Neural cell (in vitro differentiated cells): ENCODE data around the gene OR6N2. TPM values are rescaled to one million over a fixed set of nuclear protein-coding genes. Genes with fewer than 3 reads are reported as not detected.

Source experiments
- H2AFZ ChIP-seq: fragments of 200-600, 300-800 bp; sonication (generic), shearing (Covaris generic); 2 replicates; pipeline ENCODE4 v1.6.0; 2014; ENCODE audit warnings: low read depth, mild to moderate bottlenecking, antibody characterized with exemption, low read length, moderate library complexity
- H3F3A ChIP-seq: fragments of 200-600 bp; shearing (Covaris generic); 2 replicates; pipeline ENCODE4 v1.6.1; 2016; ENCODE audit warnings: mild to moderate bottlenecking, moderate library complexity, mixed read lengths, antibody characterized with exemption, low read length; ENCODE audit not compliant: insufficient read depth, poor library complexity, severe bottlenecking
- H3K27ac ChIP-seq: fragments of 200-600, 300-800 bp; sonication (generic), shearing (Covaris generic); 2 replicates; pipeline ENCODE4 v1.5.1; 2014; ENCODE audit warnings: mild to moderate bottlenecking, low read length, moderate library complexity
- H3K27me3 ChIP-seq: fragments of 300-800, 200-600 bp; sonication (generic), shearing (Covaris generic); 2 replicates; pipeline ENCODE4 v1.6.0; 2014; ENCODE audit warnings: mild to moderate bottlenecking, low read depth, low read length, moderate library complexity; ENCODE audit not compliant: insufficient read depth
- H3K36me3 ChIP-seq: fragments of 300-800, 200-600 bp; sonication (generic), shearing (Covaris generic); 2 replicates; pipeline ENCODE4 v1.5.1; 2014; ENCODE audit warnings: mild to moderate bottlenecking, antibody characterized with exemption, low read length, moderate library complexity; ENCODE audit not compliant: insufficient read depth
- H3K4me2 ChIP-seq: fragments of 300-800, 200-600 bp; sonication (generic), shearing (Covaris generic); 2 replicates; pipeline ENCODE4 v1.6.0; 2014; ENCODE audit warnings: mild to moderate bottlenecking, low read length
- H3K4me3 ChIP-seq: fragments of 300-800, 200-600 bp; sonication (generic), shearing (Covaris generic); 2 replicates; pipeline ENCODE4 v1.5.1; 2014; ENCODE audit warnings: mild to moderate bottlenecking, low read length, moderate library complexity
- H3K79me2 ChIP-seq: fragments of 200-600 bp; shearing (Covaris generic); replicated peaks from 2 replicates; pipeline ENCODE4 v1.6.0; 2014; ENCODE audit warnings: mild to moderate bottlenecking, low read length, moderate library complexity; ENCODE audit not compliant: insufficient read depth
- H3K9ac ChIP-seq: fragments of 300-800, 200-600 bp; sonication (generic), shearing (Covaris generic); 2 replicates; pipeline ENCODE4 v1.6.1; 2016; ENCODE audit warnings: mild to moderate bottlenecking, low read length, mixed read lengths
- H3K9me2 ChIP-seq: fragments of 200-600 bp; shearing (Covaris generic); 2 replicates; pipeline ENCODE4 v1.6.1; 2016; ENCODE audit warnings: mild to moderate bottlenecking, low read length, mixed read lengths; ENCODE audit not compliant: insufficient read depth
- H3K9me3 ChIP-seq: fragments of 200-600, 300-800 bp; sonication (generic), shearing (Covaris generic); 2 replicates; pipeline ENCODE4 v1.6.1; 2016; ENCODE audit warnings: mild to moderate bottlenecking, mixed run types, low read length, moderate library complexity, mixed read lengths
- H4K20me1 ChIP-seq: fragments of 200-600 bp; shearing (Covaris generic); 2 replicates; pipeline ENCODE4 v1.6.1; 2016; ENCODE audit warnings: mild to moderate bottlenecking, mixed run types; ENCODE audit not compliant: insufficient read depth
- CTCF ChIP-seq: fragments of 450-650 bp; IDR thresholded peaks from 2 replicates; pipeline ENCODE4 v1.5.1; 2014; ENCODE audit warnings: antibody characterized with exemption, mild to moderate bottlenecking, moderate library complexity; ENCODE audit not compliant: poor library complexity, severe bottlenecking
- EZH2 ChIP-seq: fragments of 200-600, 300-800 bp; shearing (Covaris generic), sonication (generic); IDR thresholded peaks from 2 replicates; pipeline ENCODE4 v1.6.1; 2014; ENCODE audit warnings: antibody characterized with exemption, low read length, borderline replicate concordance, mild to moderate bottlenecking; ENCODE audit not compliant: insufficient read depth, poor library complexity, severe bottlenecking
- MXI1 ChIP-seq: fragments of 450-650 bp; conservative IDR thresholded peaks from 2 replicates; pipeline ENCODE4 v1.6.1; 2014; ENCODE audit warnings: antibody characterized with exemption, mild to moderate bottlenecking; ENCODE audit not compliant: poor library complexity, severe bottlenecking
- POLR2AphosphoS5 ChIP-seq: IDR thresholded peaks from 2 replicates; pipeline ENCODE4 v1.6.1; 2012
- REST ChIP-seq: IDR thresholded peaks from 2 replicates; pipeline ENCODE4 v1.6.1; 2012; ENCODE audit warnings: borderline replicate concordance
- SMC3 ChIP-seq: fragments of 450-650 bp; conservative IDR thresholded peaks from 2 replicates; pipeline ENCODE4 v1.6.1; 2014; ENCODE audit warnings: antibody characterized with exemption, mild to moderate bottlenecking, moderate library complexity; ENCODE audit not compliant: poor library complexity
- polyA plus RNA-seq: library from polyadenylated mRNA; depleted of rRNA; stranded (reverse); fragments of >200 nt; gene quantifications from 2 replicates; pipeline ENCODE4 v1.2.3, GENCODE V29; 2014

OR6N2 gene
- polyA plus RNA-seq, 1 donor from 2014 or later, result not detected

GRCh38 chr1:158771950-158772866, 8.8 kb downstream of the OR6N2 start, which contains the start of gene OR6N1:
TSS of gene OR6N1 (minus strand) at chr1:158772195. CDS start at chr1:158766682, 5,513 bp downstream.
- Histone ChIP-seq H3K9me2 (no peaks in the 10 kb centered on the region), H3K36me3 (no peaks in the 10 kb centered on the region), H3K79me2 (no peaks in the 10 kb centered on the region), H3K9ac (no peak within 1 kb of the TSS), H3K4me2 (no peak within 1 kb of the TSS), H2AFZ (no peak within 1 kb of the TSS), H4K20me1 (no peaks in the 10 kb centered on the region), H3K4me3 (no peak within 1 kb of the TSS), H3K27me3 (no peaks in the 10 kb centered on the region), H3F3A (no peaks in the 10 kb centered on the region), H3K27ac (no peak within 1 kb of the TSS), H3K9me3 (no peaks in the 10 kb centered on the region)
- no peak for TF ChIP-seq MXI1

GRCh38 chr1:158754420-158754819, 26.6 kb downstream of the OR6N2 start, which contains the start of gene OR6K6:
TSS of gene OR6K6 (plus strand) at chr1:158754720. CDS start at chr1:158754888, 168 bp downstream.
- Histone ChIP-seq H3F3A (no peaks in the 10 kb centered on the region), H3K79me2 (no peaks in the 10 kb centered on the region), H3K9me2 (no peaks in the 10 kb centered on the region), H3K36me3 (no peaks in the 10 kb centered on the region), H4K20me1 (no peaks in the 10 kb centered on the region), H3K9me3 (no peaks in the 10 kb centered on the region), H3K27me3 (no peaks in the 10 kb centered on the region), H2AFZ (no peak within 1 kb of the TSS), H3K4me3 (no peak within 1 kb of the TSS), H3K27ac (no peak within 1 kb of the TSS), H3K9ac (no peak within 1 kb of the TSS), H3K4me2 (no peak within 1 kb of the TSS)
- TF ChIP-seq POLR2AphosphoS5 (no peak), EZH2 (no peak), MXI1 (no peak), REST (no peak), CTCF (no peak), SMC3 (no peak)
